ENCODE measurements around the gene SH3D19.

Gene SH3D19

DNA sequence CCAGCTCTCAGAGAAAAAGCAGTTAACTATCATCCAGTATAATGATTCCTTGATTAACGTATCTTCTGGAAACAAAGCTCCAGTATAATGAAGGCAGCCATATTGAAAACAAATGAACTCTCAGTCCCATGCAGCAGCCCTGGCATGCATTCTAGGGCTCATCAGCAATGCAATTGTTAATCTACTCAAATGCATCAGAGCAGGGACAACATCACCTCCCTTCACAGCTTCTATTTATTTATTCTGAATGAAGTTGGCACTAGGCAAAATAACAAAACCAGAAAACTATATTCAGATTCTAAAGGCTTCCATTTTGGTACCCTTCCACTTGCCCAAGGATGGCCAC lies 11.4 kb downstream of the SH3D19 start:
- DNase-seq (ENCODE audit: extremely low read depth, insufficient read length) = no peak
- no peak overlapping the region for H3K4me3 ChIP-seq (replicated peaks; ENCODE audit: low read depth, low read length)
- no peaks in the 10 kb centered on the region for H3K27me3 ChIP-seq (replicated peaks; ENCODE audit: control insufficient read depth, insufficient read depth, low read length)
- TF ChIP-seq CTCF (IDR thresholded peaks at IDR 0.05; ENCODE audit: insufficient read depth, low read length, poor library complexity, severe bottlenecking) = no peak
- no peaks in the 10 kb centered on the region for H3K36me3 ChIP-seq (ENCODE audit: control insufficient read depth, insufficient read depth, low read length)

GRCh38 chr4:151313306-151314009 lies 11.9 kb downstream of the SH3D19 start:
- no peak for DNase-seq (ENCODE audit: extremely low read depth, insufficient read length)
- no peak for TF ChIP-seq CTCF (IDR thresholded peaks at IDR 0.05; ENCODE audit: insufficient read depth, low read length, poor library complexity, severe bottlenecking)
- Histone ChIP-seq H3K4me3 (replicated peaks; ENCODE audit: low read depth, low read length) (no peak overlapping the region), H3K36me3 (ENCODE audit: control insufficient read depth, insufficient read depth, low read length) (no peaks in the 10 kb centered on the region), H3K27me3 (replicated peaks; ENCODE audit: control insufficient read depth, insufficient read depth, low read length) (no peaks in the 10 kb centered on the region)

DNA sequence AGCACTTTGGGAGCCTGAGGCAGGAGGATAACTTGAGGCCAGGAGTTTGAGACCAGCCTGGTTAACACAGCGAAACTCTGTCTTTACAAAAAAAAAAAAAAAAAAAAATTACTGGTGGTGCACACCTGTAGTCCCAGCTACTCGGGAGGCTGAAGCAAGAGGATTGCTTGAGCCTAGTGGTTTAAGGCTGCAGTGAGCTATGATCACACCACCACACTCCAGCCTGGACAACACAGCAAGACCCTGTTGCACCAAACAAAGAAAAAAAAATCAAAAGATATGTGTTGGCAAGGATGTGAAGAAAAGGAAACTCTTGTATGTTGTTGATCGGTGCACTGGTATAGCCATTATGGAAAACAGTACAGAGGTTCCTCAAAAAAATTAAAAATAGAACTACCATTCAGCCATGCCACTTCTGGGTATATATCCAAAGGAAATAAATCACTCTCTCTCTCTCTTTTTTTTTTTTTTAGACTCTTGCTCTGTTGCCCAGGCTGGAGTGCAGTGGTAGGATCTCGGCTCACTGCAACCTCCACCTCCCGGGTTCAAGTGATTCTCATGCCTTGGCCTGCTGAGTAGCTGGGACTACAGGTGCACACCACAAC lies 15.2 kb downstream of the SH3D19 start:
- Histone ChIP-seq H3K27me3 (replicated peaks; ENCODE audit: control insufficient read depth, insufficient read depth, low read length) (no peaks in the 10 kb centered on the region), H3K4me3 (replicated peaks; ENCODE audit: low read depth, low read length) (no peak overlapping the region), H3K36me3 (ENCODE audit: control insufficient read depth, insufficient read depth, low read length) (no peaks in the 10 kb centered on the region)
- TF ChIP-seq CTCF (IDR thresholded peaks at IDR 0.05; ENCODE audit: insufficient read depth, low read length, poor library complexity, severe bottlenecking) = no peak
- no peak for DNase-seq (ENCODE audit: extremely low read depth, insufficient read length)

DNA sequence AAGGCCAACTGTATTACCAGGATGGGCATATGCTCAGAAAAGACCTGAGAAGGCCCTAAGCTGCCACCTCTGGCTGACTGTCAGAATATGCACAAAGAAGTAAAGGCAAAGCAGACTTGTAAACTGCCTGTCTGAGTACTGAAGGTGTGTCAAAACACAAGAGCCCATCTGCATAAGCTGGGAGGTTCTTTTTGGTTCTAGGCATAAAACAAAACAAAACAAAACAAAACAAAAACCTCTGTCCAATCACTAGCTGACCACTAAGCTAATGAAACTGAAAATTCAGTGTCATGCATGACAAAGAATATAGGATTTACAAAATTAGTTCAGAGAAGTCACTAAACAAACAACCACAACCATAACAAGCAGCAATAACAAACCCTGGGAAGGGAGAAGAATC lies 20.6 kb downstream of the SH3D19 start:
- Histone ChIP-seq H3K4me3 (replicated peaks; ENCODE audit: low read depth, low read length) (no peak overlapping the region), H3K36me3 (ENCODE audit: control insufficient read depth, insufficient read depth, low read length) (no peaks in the 10 kb centered on the region), H3K27me3 (replicated peaks; ENCODE audit: control insufficient read depth, insufficient read depth, low read length) (no peaks in the 10 kb centered on the region)
- TF ChIP-seq CTCF (IDR thresholded peaks at IDR 0.05; ENCODE audit: insufficient read depth, low read length, poor library complexity, severe bottlenecking) = no peak
- no peak for DNase-seq (ENCODE audit: extremely low read depth, insufficient read length)

- Histone ChIP-seq H3K4me3 (replicated peaks; ENCODE audit: low read depth, low read length) (no peak overlapping the region), H3K36me3 (ENCODE audit: control insufficient read depth, insufficient read depth, low read length) (no peaks in the 10 kb centered on the region), H3K27me3 (replicated peaks; ENCODE audit: control insufficient read depth, insufficient read depth, low read length) (no peaks in the 10 kb centered on the region)
- TF ChIP-seq CTCF (IDR thresholded peaks at IDR 0.05; ENCODE audit: insufficient read depth, low read length, poor library complexity, severe bottlenecking) = no peak
- no peak for DNase-seq (ENCODE audit: extremely low read depth, insufficient read length)
Measured at GRCh38 chr4:151304226-151304625, 21.2 kb downstream of the SH3D19 start.
